BJ (cell line): Measurements from ENCODE around the gene ZNF70. TPM values are rescaled to one million over a fixed set of nuclear protein-coding genes. Genes with fewer than 3 reads are reported as not detected.

Source experiments
- CTCF ChIA-PET: fragments of 350-600 bp; formaldehyde crosslinking; extraction: SDS; loops from one replicate; lab custom pipeline; 2021; ENCODE audit warnings: antibody characterized with exemption, inconsistent platforms; lab: Yijun Ruan, JAX
- POLR2A ChIA-PET: fragments of 300-600 bp; sonication (Branson Sonifier 250); formaldehyde crosslinking; extraction: SDS; loops from one replicate; lab custom pipeline; 2021; ENCODE audit warnings: antibody characterized with exemption; lab: Charles Lee
- DNase-seq: peaks from one replicate; pipeline ENCODE4 v3.0.0-alpha.2; 2011; ENCODE audit warnings: low read depth
- H3K27me3 ChIP-seq: 2 replicates; pipeline ENCODE4 v1.6.0; 2011; ENCODE audit warnings: low read length; ENCODE audit not compliant: control insufficient read depth, insufficient read depth
- H3K36me3 ChIP-seq: 2 replicates; pipeline ENCODE4 v1.5.1; 2011; ENCODE audit warnings: low read length; ENCODE audit not compliant: control insufficient read depth, insufficient read depth
- H3K4me3 ChIP-seq: 2 replicates; pipeline ENCODE4 v1.5.1; 2011; ENCODE audit warnings: low read depth, mild to moderate bottlenecking, control low read depth, low read length
- polyA plus RNA-seq: library from polyadenylated mRNA; depleted of rRNA; stranded (reverse); fragments of >200 nt; gene quantifications from 2 replicates; pipeline ENCODE4 v1.2.3, GENCODE V29; 2011
- TF ChIP-seq, protein P1 (sequence below): IDR thresholded peaks from 2 replicates; pipeline ENCODE4 v1.5.1; 2011; ENCODE audit warnings: low read depth, mild to moderate bottlenecking, control low read depth, inconsistent platforms, low read length, moderate library complexity; ENCODE audit not compliant: insufficient read depth

ZNF70 gene
- polyA plus RNA-seq, 1 experiment, result 1.4 TPM

DNA sequence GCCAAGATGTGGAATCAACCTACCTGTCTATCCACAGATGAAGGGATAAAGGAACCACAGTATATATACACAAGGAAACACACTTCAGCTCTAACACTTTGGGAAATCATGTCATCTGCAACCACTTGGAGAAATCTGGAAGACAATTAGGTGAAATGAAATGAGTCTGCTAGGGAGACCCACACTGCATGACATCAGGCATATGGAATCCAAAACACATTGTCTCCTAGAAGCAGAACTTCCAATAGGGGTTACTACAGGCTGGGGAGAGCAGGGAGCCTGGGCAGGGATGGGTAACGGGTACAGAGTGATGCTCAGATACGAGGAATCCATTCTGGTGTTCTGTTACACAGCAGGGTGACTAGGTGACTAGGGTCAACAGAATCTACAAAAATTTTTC is 41.8 kb downstream of the ZNF70 start:
- ChIA-PET CTCF (no interaction called here), POLR2A (no interaction called here)
- TF ChIP-seq, protein P1, sequence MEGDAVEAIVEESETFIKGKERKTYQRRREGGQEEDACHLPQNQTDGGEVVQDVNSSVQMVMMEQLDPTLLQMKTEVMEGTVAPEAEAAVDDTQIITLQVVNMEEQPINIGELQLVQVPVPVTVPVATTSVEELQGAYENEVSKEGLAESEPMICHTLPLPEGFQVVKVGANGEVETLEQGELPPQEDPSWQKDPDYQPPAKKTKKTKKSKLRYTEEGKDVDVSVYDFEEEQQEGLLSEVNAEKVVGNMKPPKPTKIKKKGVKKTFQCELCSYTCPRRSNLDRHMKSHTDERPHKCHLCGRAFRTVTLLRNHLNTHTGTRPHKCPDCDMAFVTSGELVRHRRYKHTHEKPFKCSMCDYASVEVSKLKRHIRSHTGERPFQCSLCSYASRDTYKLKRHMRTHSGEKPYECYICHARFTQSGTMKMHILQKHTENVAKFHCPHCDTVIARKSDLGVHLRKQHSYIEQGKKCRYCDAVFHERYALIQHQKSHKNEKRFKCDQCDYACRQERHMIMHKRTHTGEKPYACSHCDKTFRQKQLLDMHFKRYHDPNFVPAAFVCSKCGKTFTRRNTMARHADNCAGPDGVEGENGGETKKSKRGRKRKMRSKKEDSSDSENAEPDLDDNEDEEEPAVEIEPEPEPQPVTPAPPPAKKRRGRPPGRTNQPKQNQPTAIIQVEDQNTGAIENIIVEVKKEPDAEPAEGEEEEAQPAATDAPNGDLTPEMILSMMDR, result no peak
- Histone ChIP-seq H3K4me3 (no peak overlapping the region), H3K36me3 (peaks cover 13% of the 10 kb centered on the region), H3K27me3 (no peaks in the 10 kb centered on the region)
- DNase-seq, result peak; percentile 31

DNA sequence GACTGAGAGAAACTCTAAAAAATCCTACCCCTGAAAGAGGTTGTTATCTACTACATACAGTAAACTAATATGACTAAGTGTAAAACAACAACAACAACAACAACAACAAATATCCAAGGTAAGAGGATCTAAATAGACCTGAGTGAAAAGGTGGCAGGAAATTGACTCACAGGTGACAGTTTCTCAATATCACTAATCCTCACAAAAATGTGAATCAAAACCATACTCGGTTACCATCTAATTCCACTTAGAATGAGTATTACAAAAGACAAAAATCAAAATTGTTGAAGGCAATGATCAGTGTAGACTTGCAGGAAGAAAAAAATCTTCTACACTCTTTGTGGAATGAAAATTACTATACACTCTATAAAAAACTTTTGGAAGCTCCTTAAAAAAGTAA is 42.6 kb downstream of the ZNF70 start:
- no peaks in the 10 kb centered on the region for H3K27me3 ChIP-seq
- no peak overlapping the region for H3K4me3 ChIP-seq
- no peak for DNase-seq
- CTCF ChIA-PET, result no interaction called here
- H3K36me3 ChIP-seq, result peaks cover 9% of the 10 kb centered on the region
- TF ChIP-seq, protein P1, result no peak
- POLR2A ChIA-PET, result no interaction called here

DNA sequence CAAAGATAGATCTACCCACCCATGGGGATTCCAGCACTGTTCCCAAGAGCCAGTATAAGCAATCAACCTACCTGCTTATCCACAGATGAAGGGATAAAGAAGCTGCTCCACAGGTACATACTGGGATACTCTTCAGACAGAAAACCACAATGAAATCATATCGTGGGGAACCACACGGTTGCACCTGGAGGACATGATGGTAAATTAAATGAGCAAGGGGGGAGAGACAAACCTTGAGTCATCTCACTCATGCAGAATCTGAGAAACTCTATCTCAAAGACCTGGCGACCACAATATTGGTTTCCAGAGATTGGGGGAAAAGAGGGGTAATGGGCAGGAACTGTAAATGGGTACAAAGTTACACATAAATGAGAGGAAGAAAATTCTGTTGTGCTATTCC is 45.6 kb downstream of the ZNF70 start:
- CTCF ChIA-PET, result no interaction called here
- no peaks in the 10 kb centered on the region for H3K27me3 ChIP-seq
- no peak overlapping the region for H3K4me3 ChIP-seq
- H3K36me3 ChIP-seq, result peaks cover 5% of the 10 kb centered on the region
- no peak for DNase-seq
- TF ChIP-seq, protein P1, result no peak
- POLR2A ChIA-PET, result no interaction called here

DNA sequence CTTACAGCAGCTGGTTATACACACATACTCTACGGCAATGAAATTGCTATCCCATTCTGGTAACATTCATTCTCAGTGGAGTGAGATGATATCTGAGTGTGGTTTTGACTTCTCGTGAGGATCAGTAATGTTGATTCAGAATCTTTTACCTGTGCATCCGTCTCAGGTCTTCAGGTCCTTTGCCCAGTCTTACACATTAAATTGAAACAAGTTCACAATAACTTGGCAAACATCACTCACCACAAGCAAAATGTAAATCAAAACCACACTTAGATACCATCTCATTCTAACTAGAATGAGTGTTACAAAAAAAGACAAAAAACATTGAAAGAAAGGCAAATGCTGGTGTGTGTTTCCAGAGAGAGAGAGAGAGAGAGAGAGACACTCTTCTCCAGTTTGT is 46.1 kb downstream of the ZNF70 start:
- POLR2A ChIA-PET, result no interaction called here
- TF ChIP-seq, protein P1, result no peak
- H3K4me3 ChIP-seq, result no peak overlapping the region
- H3K27me3 ChIP-seq, result no peaks in the 10 kb centered on the region
- CTCF ChIA-PET, result no interaction called here
- H3K36me3 ChIP-seq, result peaks cover 7% of the 10 kb centered on the region
- no peak for DNase-seq

DNA sequence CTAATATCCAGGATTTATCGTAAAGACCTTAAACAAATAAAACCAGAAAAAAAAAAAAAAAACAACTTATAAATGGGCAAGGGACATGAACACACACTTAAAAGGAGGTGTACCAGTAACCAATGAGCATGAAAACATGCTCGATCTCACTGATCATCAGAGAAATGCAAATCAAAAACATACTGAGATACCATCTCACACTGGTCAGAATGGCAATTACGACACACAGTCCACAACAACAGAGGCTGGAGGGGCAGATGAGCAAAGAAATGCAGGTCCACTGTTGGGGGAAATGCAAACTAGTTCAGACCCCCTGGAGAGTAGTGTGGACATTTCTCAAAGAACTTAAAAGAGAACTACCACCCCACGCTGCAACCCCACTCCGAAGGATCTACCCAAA is 46.9 kb downstream of the ZNF70 start:
- TF ChIP-seq, protein P1, result no peak

More for the DNA sequence above, 46.9 kb downstream of the ZNF70 start:
- POLR2A ChIA-PET, result no interaction called here
- peaks cover 7% of the 10 kb centered on the region for H3K36me3 ChIP-seq
- DNase-seq, result no peak
- CTCF ChIA-PET, result interaction anchor here (0.8 kb wide), 1 partner anchor 10 kb away, joined by 3 read pairs; no protein-coding TSS in a partner anchor
- no peaks in the 10 kb centered on the region for H3K27me3 ChIP-seq
- H3K4me3 ChIP-seq, result no peak overlapping the region
